Neural cell (in vitro differentiated cells): ENCODE results near the gene UBE3D. TPM values are rescaled to one million over a fixed set of nuclear protein-coding genes. Genes with fewer than 3 reads are reported as not detected.

Experiments used
- H2AFZ ChIP-seq: fragments of 200-600, 300-800 bp; sonication (generic), shearing (Covaris generic); 2 replicates; pipeline ENCODE4 v1.6.0; 2014; ENCODE audit warnings: low read depth, mild to moderate bottlenecking, antibody characterized with exemption, low read length, moderate library complexity
- H3F3A ChIP-seq: fragments of 200-600 bp; shearing (Covaris generic); 2 replicates; pipeline ENCODE4 v1.6.1; 2016; ENCODE audit warnings: mild to moderate bottlenecking, moderate library complexity, mixed read lengths, antibody characterized with exemption, low read length; ENCODE audit not compliant: insufficient read depth, poor library complexity, severe bottlenecking
- H3K27ac ChIP-seq: fragments of 200-600, 300-800 bp; sonication (generic), shearing (Covaris generic); 2 replicates; pipeline ENCODE4 v1.5.1; 2014; ENCODE audit warnings: mild to moderate bottlenecking, low read length, moderate library complexity
- H3K27me3 ChIP-seq: fragments of 300-800, 200-600 bp; sonication (generic), shearing (Covaris generic); 2 replicates; pipeline ENCODE4 v1.6.0; 2014; ENCODE audit warnings: mild to moderate bottlenecking, low read depth, low read length, moderate library complexity; ENCODE audit not compliant: insufficient read depth
- H3K36me3 ChIP-seq: fragments of 300-800, 200-600 bp; sonication (generic), shearing (Covaris generic); 2 replicates; pipeline ENCODE4 v1.5.1; 2014; ENCODE audit warnings: mild to moderate bottlenecking, antibody characterized with exemption, low read length, moderate library complexity; ENCODE audit not compliant: insufficient read depth
- H3K4me2 ChIP-seq: fragments of 300-800, 200-600 bp; sonication (generic), shearing (Covaris generic); 2 replicates; pipeline ENCODE4 v1.6.0; 2014; ENCODE audit warnings: mild to moderate bottlenecking, low read length
- H3K4me3 ChIP-seq: fragments of 300-800, 200-600 bp; sonication (generic), shearing (Covaris generic); 2 replicates; pipeline ENCODE4 v1.5.1; 2014; ENCODE audit warnings: mild to moderate bottlenecking, low read length, moderate library complexity
- H3K79me2 ChIP-seq: fragments of 200-600 bp; shearing (Covaris generic); replicated peaks from 2 replicates; pipeline ENCODE4 v1.6.0; 2014; ENCODE audit warnings: mild to moderate bottlenecking, low read length, moderate library complexity; ENCODE audit not compliant: insufficient read depth
- H3K9ac ChIP-seq: fragments of 300-800, 200-600 bp; sonication (generic), shearing (Covaris generic); 2 replicates; pipeline ENCODE4 v1.6.1; 2016; ENCODE audit warnings: mild to moderate bottlenecking, low read length, mixed read lengths
- H3K9me2 ChIP-seq: fragments of 200-600 bp; shearing (Covaris generic); 2 replicates; pipeline ENCODE4 v1.6.1; 2016; ENCODE audit warnings: mild to moderate bottlenecking, low read length, mixed read lengths; ENCODE audit not compliant: insufficient read depth
- H3K9me3 ChIP-seq: fragments of 200-600, 300-800 bp; sonication (generic), shearing (Covaris generic); 2 replicates; pipeline ENCODE4 v1.6.1; 2016; ENCODE audit warnings: mild to moderate bottlenecking, mixed run types, low read length, moderate library complexity, mixed read lengths
- H4K20me1 ChIP-seq: fragments of 200-600 bp; shearing (Covaris generic); 2 replicates; pipeline ENCODE4 v1.6.1; 2016; ENCODE audit warnings: mild to moderate bottlenecking, mixed run types; ENCODE audit not compliant: insufficient read depth
- CTCF ChIP-seq: fragments of 450-650 bp; IDR thresholded peaks from 2 replicates; pipeline ENCODE4 v1.5.1; 2014; ENCODE audit warnings: antibody characterized with exemption, mild to moderate bottlenecking, moderate library complexity; ENCODE audit not compliant: poor library complexity, severe bottlenecking
- EP300 ChIP-seq: fragments of 450-650 bp; conservative IDR thresholded peaks from 2 replicates; pipeline ENCODE4 v1.6.1; 2014; ENCODE audit warnings: antibody characterized with exemption, mild to moderate bottlenecking, moderate library complexity; ENCODE audit not compliant: poor library complexity, severe bottlenecking
- EZH2 ChIP-seq: fragments of 200-600, 300-800 bp; shearing (Covaris generic), sonication (generic); IDR thresholded peaks from 2 replicates; pipeline ENCODE4 v1.6.1; 2014; ENCODE audit warnings: antibody characterized with exemption, low read length, borderline replicate concordance, mild to moderate bottlenecking; ENCODE audit not compliant: insufficient read depth, poor library complexity, severe bottlenecking
- MXI1 ChIP-seq: fragments of 450-650 bp; conservative IDR thresholded peaks from 2 replicates; pipeline ENCODE4 v1.6.1; 2014; ENCODE audit warnings: antibody characterized with exemption, mild to moderate bottlenecking; ENCODE audit not compliant: poor library complexity, severe bottlenecking
- POLR2AphosphoS5 ChIP-seq: IDR thresholded peaks from 2 replicates; pipeline ENCODE4 v1.6.1; 2012
- RAD21 ChIP-seq: fragments of 450-650 bp; conservative IDR thresholded peaks from 2 replicates; pipeline ENCODE4 v1.6.1; 2014; ENCODE audit warnings: antibody characterized with exemption, mild to moderate bottlenecking, moderate library complexity
- REST ChIP-seq: IDR thresholded peaks from 2 replicates; pipeline ENCODE4 v1.6.1; 2012; ENCODE audit warnings: borderline replicate concordance
- SMC3 ChIP-seq: fragments of 450-650 bp; conservative IDR thresholded peaks from 2 replicates; pipeline ENCODE4 v1.6.1; 2014; ENCODE audit warnings: antibody characterized with exemption, mild to moderate bottlenecking, moderate library complexity; ENCODE audit not compliant: poor library complexity
- TAF1 ChIP-seq: IDR thresholded peaks from 2 replicates; pipeline ENCODE4 v1.6.1; 2012; ENCODE audit warnings: low read depth
- polyA plus RNA-seq: library from polyadenylated mRNA; depleted of rRNA; stranded (reverse); fragments of >200 nt; gene quantifications from 2 replicates; pipeline ENCODE4 v1.2.3, GENCODE V29; 2014

Gene UBE3D
- polyA plus RNA-seq, 1 donor from 2014 or later, result 11.6 TPM

DNA sequence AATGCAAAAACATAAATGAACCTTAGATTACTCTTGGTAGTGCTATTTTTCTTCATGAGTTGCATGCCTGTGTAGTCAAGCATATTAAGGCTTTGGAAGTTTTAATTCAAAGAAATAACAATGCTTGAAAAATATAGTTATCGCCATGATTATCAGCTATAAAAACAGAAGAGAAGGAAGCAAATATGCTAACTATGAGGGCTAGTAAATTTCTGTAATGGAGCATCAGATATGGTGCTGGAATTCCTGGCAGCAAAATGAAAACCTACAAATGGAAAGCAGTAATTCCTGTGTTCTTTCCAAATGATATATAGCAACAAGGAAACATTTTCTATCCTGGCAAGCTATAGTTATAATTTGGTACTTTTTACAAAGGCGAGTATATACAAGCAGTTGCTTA is 31.6 kb upstream of the UBE3D start:
- no peaks in the 10 kb centered on the region for H4K20me1 ChIP-seq
- H3K79me2 ChIP-seq, result peaks cover 10% of the 10 kb centered on the region
- TF ChIP-seq EP300 (no peak), REST (no peak), SMC3 (no peak), POLR2AphosphoS5 (no peak), CTCF (no peak), MXI1 (no peak), RAD21 (no peak), EZH2 (no peak), TAF1 (no peak)
- H3K9me2 ChIP-seq, result no peaks in the 10 kb centered on the region
- no peaks in the 10 kb centered on the region for H3K27me3 ChIP-seq
- H3K27ac ChIP-seq, result no peak overlapping the region
- no peak overlapping the region for H3K4me3 ChIP-seq
- peaks cover 8% of the 10 kb centered on the region for H3K36me3 ChIP-seq
- no peak overlapping the region for H3K4me2 ChIP-seq
- H3K9ac ChIP-seq, result no peak overlapping the region
- no peaks in the 10 kb centered on the region for H3K9me3 ChIP-seq
- H2AFZ ChIP-seq, result no peak overlapping the region
- no peaks in the 10 kb centered on the region for H3F3A ChIP-seq

DNA sequence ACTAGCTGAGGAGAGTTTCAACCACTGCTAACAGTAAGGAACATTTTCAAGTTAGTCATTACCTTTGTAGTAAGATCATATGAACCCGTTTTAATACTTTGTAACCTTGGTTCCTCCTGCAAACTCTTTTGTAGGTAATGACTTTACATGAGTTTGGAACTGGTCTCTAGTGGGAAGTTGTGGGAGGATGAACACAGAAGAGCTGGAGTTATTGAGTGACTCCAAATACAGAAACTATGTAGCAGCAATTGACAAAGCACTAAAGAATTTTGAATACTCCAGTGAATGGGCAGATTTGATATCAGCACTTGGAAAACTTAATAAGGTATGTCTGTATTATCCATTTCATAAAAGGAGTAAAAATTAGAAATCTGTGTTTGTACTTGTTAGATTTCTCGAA is 31.1 kb upstream of the UBE3D start:
- Histone ChIP-seq H3K36me3 (peaks cover 5% of the 10 kb centered on the region), H3F3A (no peaks in the 10 kb centered on the region), H3K4me2 (no peak overlapping the region), H3K9me2 (no peaks in the 10 kb centered on the region), H3K79me2 (peaks cover 12% of the 10 kb centered on the region), H3K9me3 (no peaks in the 10 kb centered on the region), H3K27me3 (no peaks in the 10 kb centered on the region), H3K27ac (no peak overlapping the region), H4K20me1 (no peaks in the 10 kb centered on the region), H3K9ac (no peak overlapping the region), H2AFZ (no peak overlapping the region), H3K4me3 (no peak overlapping the region)
- TF ChIP-seq SMC3 (no peak), TAF1 (no peak), CTCF (no peak), POLR2AphosphoS5 (no peak), RAD21 (no peak), EZH2 (no peak), MXI1 (no peak), REST (no peak), EP300 (no peak)
